BJ (cell line): ENCODE results near the gene USP36. TPM values are rescaled to one million over a fixed set of nuclear protein-coding genes. Genes with fewer than 3 reads are reported as not detected.

Experiments
- CTCF ChIA-PET: fragments of 350-600 bp; formaldehyde crosslinking; extraction: SDS; loops from one replicate; lab custom pipeline; 2021; ENCODE audit warnings: antibody characterized with exemption, inconsistent platforms; lab: Yijun Ruan, JAX
- POLR2A ChIA-PET: fragments of 300-600 bp; sonication (Branson Sonifier 250); formaldehyde crosslinking; extraction: SDS; loops from one replicate; lab custom pipeline; 2021; ENCODE audit warnings: antibody characterized with exemption; lab: Charles Lee
- DNase-seq: peaks from one replicate; pipeline ENCODE4 v3.0.0-alpha.2; 2011; ENCODE audit warnings: low read depth
- H3K27me3 ChIP-seq: 2 replicates; pipeline ENCODE4 v1.6.0; 2011; ENCODE audit warnings: low read length; ENCODE audit not compliant: control insufficient read depth, insufficient read depth
- H3K36me3 ChIP-seq: 2 replicates; pipeline ENCODE4 v1.5.1; 2011; ENCODE audit warnings: low read length; ENCODE audit not compliant: control insufficient read depth, insufficient read depth
- H3K4me3 ChIP-seq: 2 replicates; pipeline ENCODE4 v1.5.1; 2011; ENCODE audit warnings: low read depth, mild to moderate bottlenecking, control low read depth, low read length
- CTCF ChIP-seq: IDR thresholded peaks from 2 replicates; pipeline ENCODE4 v1.5.1; 2011; ENCODE audit warnings: low read depth, mild to moderate bottlenecking, control low read depth, inconsistent platforms, low read length, moderate library complexity; ENCODE audit not compliant: insufficient read depth
- polyA plus RNA-seq: library from polyadenylated mRNA; depleted of rRNA; stranded (reverse); fragments of >200 nt; gene quantifications from 2 replicates; pipeline ENCODE4 v1.2.3, GENCODE V29; 2011

USP36 gene
- polyA plus RNA-seq, 1 experiment, result 22.1 TPM

- TF ChIP-seq CTCF, result no peak
- CTCF ChIA-PET, result interaction anchor here (0.6 to 2.4 kb wide), 2 partner anchors 14 to 118 kb away, joined by 3 to 6 read pairs; no protein-coding TSS in a partner anchor
- no peaks in the 10 kb centered on the region for H3K27me3 ChIP-seq
- peaks cover 38% of the 10 kb centered on the region for H3K36me3 ChIP-seq
- no peak for DNase-seq
- H3K4me3 ChIP-seq, result no peak overlapping the region
- POLR2A ChIA-PET, result no interaction called here
These were observed 13.3 kb upstream of the USP36 start for GRCh38 chr17:78853926-78854394.

- ChIA-PET POLR2A (interaction anchor here (0.7 kb wide), 1 partner anchor 10 kb away, joined by 4 read pairs; no protein-coding TSS in a partner anchor), CTCF (interaction anchor here (0.7 to 2.4 kb wide), 4 partner anchors 98 to 144 kb away, joined by 3 to 7 read pairs (median 6); no protein-coding TSS in a partner anchor)
- DNase-seq, result no peak
- Histone ChIP-seq H3K36me3 (peaks cover 38% of the 10 kb centered on the region), H3K27me3 (no peaks in the 10 kb centered on the region), H3K4me3 (no peak overlapping the region)
- TF ChIP-seq CTCF, result no peak
These were observed 12.1 kb upstream of the USP36 start for GRCh38 chr17:78852709-78853121.

GRCh38 chr17:78849026-78849425, 8.4 kb upstream of the USP36 start:
- Histone ChIP-seq H3K36me3 (peaks cover 10% of the 10 kb centered on the region), H3K27me3 (no peaks in the 10 kb centered on the region), H3K4me3 (no peak overlapping the region)
- no peak for TF ChIP-seq CTCF
- POLR2A ChIA-PET, result no interaction called here
- DNase-seq, result no peak
- CTCF ChIA-PET, result interaction anchor here (1.4 kb wide), 1 partner anchor 122 kb away, joined by 3 read pairs; no protein-coding TSS in a partner anchor

- TF ChIP-seq CTCF, result no peak
- DNase-seq, result no peak
- no peak overlapping the region for H3K4me3 ChIP-seq
- no peaks in the 10 kb centered on the region for H3K27me3 ChIP-seq
- ChIA-PET CTCF (no interaction called here), POLR2A (no interaction called here)
- no peaks in the 10 kb centered on the region; the same call in 1 of the 2 replicates for H3K36me3 ChIP-seq
These were observed 6.4 kb upstream of the USP36 start for GRCh38 chr17:78847052-78847451.

GRCh38 chr17:78844301-78845005, 3.8 kb upstream of the USP36 start:
- CTCF ChIA-PET, result interaction anchor here (0.7 to 1.7 kb wide), 3 partner anchors 83 to 347 kb away, joined by 3 to 5 read pairs (median 4); no protein-coding TSS in a partner anchor
- POLR2A ChIA-PET, result no interaction called here
- no peak overlapping the region for H3K4me3 ChIP-seq
- no peaks in the 10 kb centered on the region for H3K27me3 ChIP-seq
- H3K36me3 ChIP-seq, result no peaks in the 10 kb centered on the region
- no peak for TF ChIP-seq CTCF
- DNase-seq, result no peak
